Spleen (tissue), 7 donors: ENCODE measurements around the gene CACNA1H.

ENCODE experiments used
- POLR2A ChIP-seq, 3 donors: fragments of 450-650 bp; IDR thresholded peaks; one replicate each; pipeline ENCODE4 v1.5.1; 2017; ENCODE audit warnings: antibody characterized with exemption in 3 of 3, mild to moderate bottlenecking in 1 of 3
- TF ChIP-seq, protein P1 (sequence below), 11 experiments: fragments of 200-600 bp in 7 of 11; fragments of 450-650 bp in 4 of 11; sonication (generic) in 4 of 11; IDR thresholded peaks in 8 of 11; conservative IDR thresholded peaks in 3 of 11; 1 replicate in 7 of 11; 2 replicates in 4 of 11; pipeline versions ENCODE4 v1.4.0 to v1.8.0; 2016 to 2021; ENCODE audit warnings: antibody characterized with exemption in 11 of 11, inconsistent platforms in 4 of 11, mild to moderate bottlenecking in 1 of 11
- donor health status: DM: no; HTN: no; CAD: no; lungs with moderate emphysema.
- donor health status: DM: no; HTN: no; CAD: no.
- donor health status: DM: no; HTN: no; CAD: no.

DNA sequence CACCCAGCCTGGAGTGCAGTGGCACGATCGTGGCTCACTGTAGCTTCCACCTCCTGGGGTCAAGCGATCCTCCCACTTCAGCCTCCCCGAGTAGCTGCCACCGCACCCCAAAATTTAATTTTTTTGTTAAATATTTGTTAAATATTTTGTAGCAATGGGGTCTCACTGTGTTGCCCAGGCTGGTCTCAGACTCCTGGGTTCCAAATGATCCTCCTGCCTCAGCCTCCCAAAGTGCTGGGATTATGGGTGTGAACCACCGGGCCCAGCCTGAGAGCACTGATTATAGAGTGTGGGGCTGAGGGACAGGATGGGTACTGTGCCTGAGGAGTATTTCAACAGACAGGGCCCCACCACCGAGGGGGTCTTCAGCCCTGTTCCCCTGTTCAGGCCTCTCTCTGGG, 36.5 kb downstream of the CACNA1H start:
- TF ChIP-seq, protein P1, sequence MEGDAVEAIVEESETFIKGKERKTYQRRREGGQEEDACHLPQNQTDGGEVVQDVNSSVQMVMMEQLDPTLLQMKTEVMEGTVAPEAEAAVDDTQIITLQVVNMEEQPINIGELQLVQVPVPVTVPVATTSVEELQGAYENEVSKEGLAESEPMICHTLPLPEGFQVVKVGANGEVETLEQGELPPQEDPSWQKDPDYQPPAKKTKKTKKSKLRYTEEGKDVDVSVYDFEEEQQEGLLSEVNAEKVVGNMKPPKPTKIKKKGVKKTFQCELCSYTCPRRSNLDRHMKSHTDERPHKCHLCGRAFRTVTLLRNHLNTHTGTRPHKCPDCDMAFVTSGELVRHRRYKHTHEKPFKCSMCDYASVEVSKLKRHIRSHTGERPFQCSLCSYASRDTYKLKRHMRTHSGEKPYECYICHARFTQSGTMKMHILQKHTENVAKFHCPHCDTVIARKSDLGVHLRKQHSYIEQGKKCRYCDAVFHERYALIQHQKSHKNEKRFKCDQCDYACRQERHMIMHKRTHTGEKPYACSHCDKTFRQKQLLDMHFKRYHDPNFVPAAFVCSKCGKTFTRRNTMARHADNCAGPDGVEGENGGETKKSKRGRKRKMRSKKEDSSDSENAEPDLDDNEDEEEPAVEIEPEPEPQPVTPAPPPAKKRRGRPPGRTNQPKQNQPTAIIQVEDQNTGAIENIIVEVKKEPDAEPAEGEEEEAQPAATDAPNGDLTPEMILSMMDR (IDR thresholded peaks at IDR 0.05 in 8 of 11, conservative IDR thresholded peaks at IDR 0.05 in 3 of 11): no peak
- no peak for TF ChIP-seq POLR2A (IDR thresholded peaks at IDR 0.05)
